Cardiac muscle cell (in vitro differentiated cells and primary cell): ENCODE results near the gene TMEM204. TPM values are rescaled to one million over a fixed set of nuclear protein-coding genes. Genes with fewer than 3 reads are reported as not detected.

Experiments
- DNase-seq, 2 donors: peaks; one replicate each; pipeline versions ENCODE4 v3.0.0 to v3.0.0-alpha.2; 2010 to 2017; ENCODE audit warnings: low read depth in 1 of 2, low spot score in 1 of 2
- H3K27ac ChIP-seq: fragments of 200-600 bp; sonication (generic); 2 replicates; pipeline ENCODE4 v1.5.1; 2016
- H3K27me3 ChIP-seq: fragments of 200-600 bp; sonication (generic); 2 replicates; pipeline ENCODE4 v1.6.0; 2016; ENCODE audit warnings: control low read depth
- H3K36me3 ChIP-seq: fragments of 200-600 bp; sonication (generic); 2 replicates; pipeline ENCODE4 v1.5.1; 2016; ENCODE audit warnings: control low read depth
- H3K4me1 ChIP-seq: fragments of 200-600 bp; sonication (generic); 2 replicates; pipeline ENCODE4 v1.8.1; 2017; ENCODE audit warnings: low read depth, mild to moderate bottlenecking, mixed run types
- H3K4me3 ChIP-seq: fragments of 200-600 bp; sonication (generic); 2 replicates; pipeline ENCODE4 v1.5.1; 2016; ENCODE audit warnings: mild to moderate bottlenecking
- H3K9me3 ChIP-seq: fragments of 200-600 bp; sonication (generic); 2 replicates; pipeline ENCODE4 v1.5.1; 2017; ENCODE audit warnings: low read depth, mild to moderate bottlenecking, control low read depth
- CTCF ChIP-seq: IDR thresholded peaks from 2 replicates; pipeline ENCODE4 v1.5.1; 2012; ENCODE audit warnings: low read depth, mild to moderate bottlenecking, low read length
- polyA plus RNA-seq: library from polyadenylated mRNA; unstranded; fragments of >200 nt; fragmentation: Nextera tagmentation; extraction: Ambion mirVana; gene quantifications from 2 replicates; pipeline ENCODE4 v1.2.1, GENCODE V29; 2016
- total RNA-seq: library from RNA; depleted of rRNA; stranded (reverse); fragments of >200 nt; gene quantifications from 2 replicates; pipeline ENCODE4 v1.2.3, GENCODE V29; 2016

TMEM204 gene
- total and polyA plus RNA-seq, 2 experiments from 2014 or later: 0.44 to 0.83 TPM

DNA sequence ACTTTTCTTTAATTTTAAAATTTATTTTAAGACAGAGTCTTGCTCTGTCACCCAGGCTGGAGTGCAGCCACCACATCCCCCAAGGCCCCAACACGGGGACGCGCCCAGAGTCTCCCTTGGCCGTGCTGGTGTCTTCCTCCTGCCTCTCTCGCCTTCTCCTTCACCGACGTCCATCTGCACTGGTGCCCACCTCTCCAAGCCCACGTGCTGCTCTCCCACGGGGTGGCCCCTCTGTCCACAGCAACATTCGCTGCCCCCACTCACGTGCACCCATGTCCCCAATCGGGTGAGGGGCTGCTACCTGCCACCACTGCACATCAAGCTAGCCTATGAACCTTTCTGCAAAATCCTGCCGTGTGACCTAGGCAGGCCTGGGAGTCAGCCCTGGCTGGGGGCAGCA, 3.1 kb downstream of the TMEM204 start:
- no peak for TF ChIP-seq CTCF
- no peaks in the 10 kb centered on the region for H3K36me3 ChIP-seq
- no peak overlapping the region for H3K4me3 ChIP-seq
- DNase-seq: no peak
- no peaks in the 10 kb centered on the region for H3K27me3 ChIP-seq
- H3K27ac ChIP-seq: no peak overlapping the region
- no peaks in the 10 kb centered on the region for H3K9me3 ChIP-seq
- H3K4me1 ChIP-seq: no peaks in the 10 kb centered on the region

DNA sequence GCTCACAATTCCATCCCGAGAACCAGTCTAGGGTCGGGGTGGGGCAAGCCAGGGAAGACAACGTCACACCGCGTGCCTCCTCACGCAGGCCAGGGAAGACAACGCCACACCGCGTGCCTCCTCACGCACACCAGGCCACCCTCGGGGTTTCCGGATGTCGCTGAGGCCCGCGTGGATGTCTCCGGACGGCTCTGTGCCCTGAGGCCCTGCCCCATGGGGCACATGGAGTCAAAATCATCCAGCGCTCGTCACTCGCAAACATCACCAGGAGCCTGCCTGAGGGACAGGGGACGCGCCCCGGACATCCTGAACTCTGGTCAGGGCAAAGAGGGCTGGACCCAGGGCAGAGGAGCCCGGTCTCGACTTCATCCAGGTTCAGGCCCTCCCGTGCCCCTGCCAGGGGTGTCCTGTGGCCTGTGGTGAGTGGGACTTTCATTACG, 3.7 kb downstream of the TMEM204 start:
- Histone ChIP-seq H3K4me1 (no peaks in the 10 kb centered on the region), H3K27ac (no peak overlapping the region), H3K27me3 (no peaks in the 10 kb centered on the region), H3K36me3 (no peaks in the 10 kb centered on the region), H3K4me3 (no peak overlapping the region), H3K9me3 (no peaks in the 10 kb centered on the region)
- no peak for TF ChIP-seq CTCF
- DNase-seq: no peak

DNA sequence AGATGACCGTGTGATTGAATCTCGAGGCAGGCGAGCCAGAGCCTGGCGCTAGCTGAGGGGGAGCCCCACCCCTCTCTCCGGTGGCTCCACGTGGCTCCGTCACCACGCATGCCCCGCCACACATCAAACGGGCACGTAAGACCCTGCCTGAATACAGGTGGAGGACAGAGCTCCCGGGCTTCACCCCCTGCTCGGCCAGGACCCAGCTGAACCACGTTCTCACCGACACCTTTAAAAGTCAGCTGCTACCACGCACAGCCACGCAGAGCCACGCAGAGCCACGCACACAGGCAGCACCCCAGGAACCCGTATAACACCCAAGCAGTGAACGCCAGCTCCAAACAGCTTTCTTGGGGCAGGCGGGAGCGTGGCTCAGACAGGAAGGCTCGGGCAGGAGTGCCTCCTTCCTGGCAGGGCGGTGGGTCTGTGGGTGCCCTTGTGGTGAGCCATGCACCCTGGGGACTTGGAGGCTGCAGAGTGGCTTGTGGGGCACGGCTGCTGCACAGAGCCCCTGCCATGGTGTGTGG, 4.4 kb downstream of the TMEM204 start:
- no peak overlapping the region for H3K4me3 ChIP-seq
- TF ChIP-seq CTCF: no peak
- no peaks in the 10 kb centered on the region for H3K36me3 ChIP-seq
- no peaks in the 10 kb centered on the region for H3K27me3 ChIP-seq
- no peak overlapping the region for H3K27ac ChIP-seq
- no peak for DNase-seq
- no peaks in the 10 kb centered on the region for H3K4me1 ChIP-seq
- H3K9me3 ChIP-seq: no peaks in the 10 kb centered on the region

DNA sequence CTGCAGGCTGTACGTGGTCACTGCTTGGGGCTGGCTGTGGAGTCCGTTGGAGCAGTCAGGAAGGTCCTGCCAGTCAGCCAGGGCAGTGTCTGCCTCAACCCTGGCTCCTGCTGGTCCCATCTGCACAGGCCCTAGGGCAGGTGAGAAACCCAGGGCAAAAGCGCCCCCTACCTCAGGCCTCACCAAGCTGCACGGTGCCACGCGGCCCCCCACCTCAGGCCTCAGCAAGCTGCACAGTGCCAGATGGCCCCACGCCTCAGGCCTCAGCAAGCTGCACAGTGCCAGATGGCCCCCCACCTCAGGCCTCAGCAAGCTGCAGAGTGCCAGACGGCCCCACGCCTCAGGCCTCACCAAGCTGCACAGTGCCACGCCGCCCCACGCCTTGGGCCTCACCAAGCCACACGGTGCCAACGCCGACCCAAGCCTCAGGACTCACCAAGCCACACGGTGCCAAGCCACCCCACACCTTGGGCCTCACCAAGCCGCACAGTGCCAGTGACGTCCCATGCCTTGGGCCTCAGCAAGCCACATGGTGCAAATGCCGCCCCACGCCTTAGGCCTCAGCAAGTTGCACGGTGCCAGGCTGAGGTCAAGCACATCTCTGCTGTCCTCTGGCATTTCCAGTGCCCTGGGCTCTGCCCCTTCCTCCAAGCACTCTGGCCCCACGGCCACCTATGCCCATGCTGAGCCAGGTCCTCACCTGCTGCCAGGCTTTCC, 5.5 kb downstream of the TMEM204 start:
- Histone ChIP-seq H3K9me3 (no peaks in the 10 kb centered on the region), H3K4me1 (no peaks in the 10 kb centered on the region), H3K36me3 (no peaks in the 10 kb centered on the region), H3K4me3 (no peak overlapping the region), H3K27ac (no peak overlapping the region), H3K27me3 (no peaks in the 10 kb centered on the region)
- DNase-seq: peak in 1 of 2 donors; percentile 6
- no peak for TF ChIP-seq CTCF

DNA sequence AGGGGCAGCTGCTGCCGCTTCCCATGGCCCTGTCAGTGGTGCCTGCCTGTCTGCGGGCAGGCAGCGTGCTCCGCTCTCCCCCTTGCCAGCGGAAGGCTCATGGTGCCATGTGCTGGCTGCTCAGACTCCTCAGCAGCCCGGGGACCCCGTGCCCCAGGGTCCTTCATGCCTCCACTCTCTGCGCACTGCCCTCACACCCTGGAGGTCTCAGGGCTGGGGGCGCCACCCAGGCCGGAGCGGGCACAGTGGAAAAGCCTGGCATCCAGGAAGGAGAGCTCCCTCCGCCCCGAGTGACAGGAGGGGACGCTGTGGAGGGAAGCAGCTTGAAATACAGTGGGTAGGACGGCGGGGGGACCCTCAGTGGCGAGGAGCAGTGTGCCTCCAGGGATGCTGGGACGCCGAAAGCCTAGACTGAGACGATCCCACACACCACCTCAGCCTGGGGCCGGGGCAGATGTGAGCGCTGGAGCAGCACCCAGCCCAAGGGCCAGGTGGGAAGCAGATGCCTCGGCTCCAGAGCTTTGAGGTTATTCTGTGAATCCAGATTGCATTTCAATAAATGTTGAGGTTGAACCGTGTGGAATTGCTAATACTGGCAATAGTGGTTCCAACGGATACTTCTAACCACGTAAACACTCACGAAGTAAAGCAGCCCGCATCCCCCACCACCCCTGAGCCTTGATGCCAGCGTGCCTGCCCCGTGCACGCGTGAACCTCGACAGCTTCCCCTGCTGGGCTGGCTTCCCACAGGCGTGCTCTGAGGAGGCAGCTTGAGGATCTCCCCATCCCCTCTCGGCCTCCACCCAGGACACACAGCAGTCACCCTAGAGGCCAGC, 6.5 kb downstream of the TMEM204 start:
- no peak overlapping the region for H3K27ac ChIP-seq
- no peak for TF ChIP-seq CTCF
- no peaks in the 10 kb centered on the region for H3K27me3 ChIP-seq
- DNase-seq: no peak
- H3K9me3 ChIP-seq: no peaks in the 10 kb centered on the region
- H3K4me1 ChIP-seq: peaks cover 2% of the 10 kb centered on the region
- no peaks in the 10 kb centered on the region for H3K36me3 ChIP-seq
- H3K4me3 ChIP-seq: no peak overlapping the region
